Keratinocyte (primary cell): ENCODE data around the gene ZDHHC9.

ENCODE experiments used
- CTCF ChIP-seq, 3 experiments: IDR thresholded peaks in 1 of 3; conservative IDR thresholded peaks in 1 of 3; optimal IDR thresholded peaks in 1 of 3; 2 replicates in 2 of 3; 3 replicates in 1 of 3; pipeline versions ENCODE3 to v1.5.1; 2011; ENCODE audit warnings: low read length in 3 of 3, mild to moderate bottlenecking in 3 of 3, moderate library complexity in 2 of 3, control low read depth in 1 of 3, inconsistent platforms in 1 of 3; ENCODE audit not compliant: insufficient read depth in 2 of 3; ENCODE audit errors: extremely low read depth in 1 of 3
- EZH2 ChIP-seq: IDR thresholded peaks from one replicate; pipeline ENCODE4 v1.6.1; 2012; ENCODE audit warnings: inconsistent platforms, mild to moderate bottlenecking, low read length, moderate library complexity

- TF ChIP-seq CTCF (optimal IDR thresholded peaks at IDR 0.05 in 1 of 3, IDR thresholded peaks at IDR 0.05 in 1 of 3, conservative IDR thresholded peaks at IDR 0.05 in 1 of 3; ENCODE audit: extremely low read depth in 1 of 3, insufficient read depth in 2 of 3, low read length in 3 of 3) = no peak
- no peak for TF ChIP-seq EZH2
Observed at GRCh38 chrX:129872524-129872923, 28.8 kb upstream of the ZDHHC9 start.
